Activated naive CD8-positive, alpha-beta T cell treated with anti-CD3 and anti-CD28 coated beads, Interleukin-2, amount 10 ng/mL, durations not matched to agents 7 days and 5 days (primary cell): ENCODE data around the gene SUMO1. TPM values are rescaled to one million over a fixed set of nuclear protein-coding genes. Genes with fewer than 3 reads are reported as not detected.

ENCODE experiments used
- ATAC-seq: fragments of 150-1000 bp; cut with Tn5 transposase; one replicate; pipeline ENCODE4 v1.10.0; 2021; ENCODE audit warnings: low read depth, moderate library complexity
- POLR2A ChIA-PET: fragments of 350-600 bp; sonication (Branson Sonifier 250); formaldehyde crosslinking; loops from one replicate; lab custom pipeline; 2021; ENCODE audit warnings: antibody characterized with exemption; lab: Charles Lee
- DNase-seq: peaks from one replicate; pipeline ENCODE4 v3.0.0; 2021
- H3K27ac Mint-ChIP-seq: one replicate; pipeline ENCODE4 v1.8.0; 2022; ENCODE audit warnings: mild to moderate bottlenecking, mixed read lengths
- H3K27me3 Mint-ChIP-seq: one replicate; pipeline ENCODE4 v1.8.0; 2022; ENCODE audit warnings: mild to moderate bottlenecking, moderate library complexity, mixed read lengths
- H3K36me3 Mint-ChIP-seq: one replicate; pipeline ENCODE4 v1.8.0; 2021; ENCODE audit warnings: mild to moderate bottlenecking, mixed read lengths
- H3K4me1 Mint-ChIP-seq: one replicate; pipeline ENCODE4 v1.8.0; 2021; ENCODE audit warnings: mixed read lengths
- H3K4me3 Mint-ChIP-seq: one replicate; pipeline ENCODE4 v1.8.0; 2022; ENCODE audit warnings: mild to moderate bottlenecking, moderate library complexity, mixed read lengths
- H3K9me3 Mint-ChIP-seq: one replicate; pipeline ENCODE4 v1.8.0; 2021; ENCODE audit warnings: mixed read lengths
- total RNA-seq, 2 experiments: library from RNA; stranded (reverse); gene quantifications; one replicate each; pipeline ENCODE4 v1.2.3, GENCODE V29; 2021

SUMO1 gene
- total RNA-seq, 2 experiments from 2014 or later: 84.6 to 85.5 TPM

- H3K4me1 Mint-ChIP-seq: no peaks in the 10 kb centered on the region
- no peak for DNase-seq
- ATAC-seq: no peak
- H3K27ac Mint-ChIP-seq: no peak overlapping the region
- H3K27me3 Mint-ChIP-seq: peaks cover 25% of the 10 kb centered on the region
- no peak overlapping the region for H3K4me3 Mint-ChIP-seq
- no peaks in the 10 kb centered on the region for H3K9me3 Mint-ChIP-seq
- no peaks in the 10 kb centered on the region for H3K36me3 Mint-ChIP-seq
- POLR2A ChIA-PET: no interaction called here
These were observed 50.8 kb downstream of the SUMO1 start for GRCh38 chr2:202187570-202187969.

- no peak overlapping the region for H3K4me3 Mint-ChIP-seq
- H3K9me3 Mint-ChIP-seq: no peaks in the 10 kb centered on the region
These were observed 51.7 kb downstream of the SUMO1 start for GRCh38 chr2:202186641-202187202.

DNA sequence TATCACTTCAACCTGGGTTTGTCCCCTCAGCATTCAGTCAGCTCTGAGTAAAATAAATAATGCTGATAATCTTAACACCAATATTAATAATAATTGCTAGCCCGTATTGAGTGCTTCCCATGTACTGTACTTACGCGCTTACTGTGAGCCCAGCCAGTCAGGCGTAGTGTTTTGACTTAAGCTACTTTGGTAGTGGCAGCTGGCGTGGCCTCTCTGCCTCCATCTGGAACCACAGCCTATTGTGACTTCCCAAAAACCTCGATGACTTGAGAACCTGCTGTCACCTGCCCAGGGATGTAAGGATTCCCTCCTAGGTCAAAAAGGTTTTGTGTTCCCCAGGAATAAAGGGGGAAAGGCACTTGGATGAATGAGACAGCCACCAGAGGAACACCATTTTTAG, 53.2 kb downstream of the SUMO1 start:
- peaks cover 30% of the 10 kb centered on the region for H3K27me3 Mint-ChIP-seq
- DNase-seq: no peak
- no peaks in the 10 kb centered on the region for H3K4me1 Mint-ChIP-seq

More at GRCh38 chr2:202186641-202187202, 51.7 kb downstream of the SUMO1 start:
- Mint-ChIP-seq H3K36me3 (no peaks in the 10 kb centered on the region), H3K27ac (no peak overlapping the region), H3K27me3 (peaks cover 30% of the 10 kb centered on the region), H3K4me1 (no peaks in the 10 kb centered on the region)
- DNase-seq: no peak
- POLR2A ChIA-PET: no interaction called here
- ATAC-seq: no peak

GRCh38 chr2:202184557-202184956, 53.8 kb downstream of the SUMO1 start:
- H3K36me3 Mint-ChIP-seq: no peaks in the 10 kb centered on the region
- no peak overlapping the region for H3K27ac Mint-ChIP-seq
- ATAC-seq (no peak), DNase-seq (no peak)
- no peaks in the 10 kb centered on the region for H3K9me3 Mint-ChIP-seq
- H3K4me3 Mint-ChIP-seq: no peak overlapping the region
- no peaks in the 10 kb centered on the region for H3K4me1 Mint-ChIP-seq
- POLR2A ChIA-PET: no interaction called here
- H3K27me3 Mint-ChIP-seq: peaks cover 29% of the 10 kb centered on the region

More for the DNA sequence above, 53.2 kb downstream of the SUMO1 start:
- H3K4me3 Mint-ChIP-seq: no peak overlapping the region
- POLR2A ChIA-PET: no interaction called here
- no peaks in the 10 kb centered on the region for H3K36me3 Mint-ChIP-seq
- no peak overlapping the region for H3K27ac Mint-ChIP-seq
- no peaks in the 10 kb centered on the region for H3K9me3 Mint-ChIP-seq
- ATAC-seq: no peak

- DNase-seq: no peak
- H3K27ac Mint-ChIP-seq: no peak overlapping the region
- peaks cover 8% of the 10 kb centered on the region for H3K27me3 Mint-ChIP-seq
- H3K4me1 Mint-ChIP-seq: peaks cover 3% of the 10 kb centered on the region
- ATAC-seq: peak; percentile 61
- H3K36me3 Mint-ChIP-seq: no peaks in the 10 kb centered on the region
- H3K9me3 Mint-ChIP-seq: no peaks in the 10 kb centered on the region
- POLR2A ChIA-PET: interaction anchor here (0.6 kb wide), 1 partner anchor 327 kb away, joined by 3 read pairs; no protein-coding TSS in a partner anchor
- H3K4me3 Mint-ChIP-seq: no peak overlapping the region
These were observed 59.9 kb downstream of the SUMO1 start for GRCh38 chr2:202178346-202178958.

DNA sequence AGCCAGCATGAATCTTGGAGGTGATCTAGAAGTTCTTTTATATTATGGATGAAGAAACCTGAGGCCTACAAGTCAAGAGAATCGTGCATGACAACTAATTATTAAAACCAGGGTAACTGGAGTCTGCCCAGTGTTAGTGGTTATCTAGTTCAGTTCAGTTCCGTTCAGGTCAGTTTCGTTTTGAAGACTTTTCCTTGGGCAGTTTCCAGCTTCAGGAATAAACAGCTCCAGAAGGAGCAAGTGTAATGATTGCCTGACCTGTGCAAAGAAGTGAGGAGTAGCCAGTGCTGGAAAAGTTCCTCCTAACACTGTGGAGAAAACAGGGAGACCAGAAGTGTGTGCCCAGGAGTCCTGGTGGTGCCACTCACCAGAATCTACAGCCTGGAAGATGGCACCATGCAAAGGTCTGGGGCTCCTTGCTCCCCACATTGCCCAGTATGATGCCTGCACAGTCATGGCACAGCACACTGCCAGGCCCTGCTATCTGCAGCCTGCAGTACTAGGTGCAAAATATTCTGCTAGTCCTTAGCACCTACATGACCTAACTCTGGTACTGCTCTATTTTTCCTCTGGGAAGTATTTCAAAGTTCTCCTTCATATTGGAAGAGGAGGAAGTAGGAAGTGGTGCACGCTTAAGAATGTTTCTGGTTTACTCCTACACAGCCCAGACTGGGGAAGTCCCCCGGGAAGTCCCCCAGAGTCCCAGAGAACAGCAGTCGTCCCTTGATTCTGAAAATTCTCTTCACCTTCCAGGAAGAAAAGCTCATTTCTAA, 65.8 kb downstream of the SUMO1 start:
- POLR2A ChIA-PET: no interaction called here
- no peak overlapping the region for H3K4me3 Mint-ChIP-seq
- no peak overlapping the region for H3K27ac Mint-ChIP-seq
- DNase-seq: no peak
- no peaks in the 10 kb centered on the region for H3K9me3 Mint-ChIP-seq
- peak; percentile 40 for ATAC-seq
- peaks cover 15% of the 10 kb centered on the region for H3K4me1 Mint-ChIP-seq
- peaks cover 8% of the 10 kb centered on the region for H3K27me3 Mint-ChIP-seq
- H3K36me3 Mint-ChIP-seq: peaks cover 2% of the 10 kb centered on the region

- DNase-seq: peak; percentile 43
- Mint-ChIP-seq H3K27me3 (peaks cover 8% of the 10 kb centered on the region), H3K9me3 (no peaks in the 10 kb centered on the region), H3K4me3 (peak overlapping the region; percentile 37), H3K4me1 (peaks cover 15% of the 10 kb centered on the region), H3K27ac (no peak overlapping the region), H3K36me3 (peaks cover 2% of the 10 kb centered on the region)
- ATAC-seq: peak; percentile 46
- POLR2A ChIA-PET: no interaction called here
These were observed 67.1 kb downstream of the SUMO1 start for GRCh38 chr2:202171241-202171825.

DNA sequence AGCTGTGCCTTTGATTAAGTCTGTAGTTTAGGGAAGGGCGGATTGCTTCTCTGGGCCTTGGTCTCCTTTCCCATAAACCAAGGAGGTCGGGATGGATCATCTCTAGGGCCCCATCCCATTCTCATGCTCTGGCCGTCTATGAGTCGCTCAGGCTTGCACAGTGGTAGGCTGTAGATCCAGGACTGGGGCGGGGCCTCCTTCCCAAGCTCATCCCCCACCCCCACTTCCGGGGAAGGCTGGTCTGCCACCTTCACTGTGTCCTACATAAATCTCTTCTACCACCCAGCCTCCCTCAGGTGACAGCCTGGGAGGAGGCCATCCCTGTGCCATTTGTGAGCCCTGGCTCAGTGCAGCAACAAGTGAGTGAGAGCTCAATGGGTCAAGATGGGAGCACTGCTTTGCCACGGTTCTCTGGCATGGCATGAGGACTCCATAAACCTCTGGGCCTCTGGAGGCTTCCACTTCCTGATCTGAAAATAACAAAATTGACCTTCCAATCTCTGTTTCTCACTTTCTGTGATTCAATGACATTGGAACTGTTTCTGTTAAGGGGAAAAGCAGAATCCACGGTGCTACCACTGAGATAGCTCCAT, 68.5 kb downstream of the SUMO1 start:
- Mint-ChIP-seq H3K4me1 (peaks cover 15% of the 10 kb centered on the region), H3K9me3 (no peaks in the 10 kb centered on the region), H3K27me3 (peaks cover 8% of the 10 kb centered on the region), H3K36me3 (peaks cover 2% of the 10 kb centered on the region), H3K27ac (no peak overlapping the region), H3K4me3 (no peak overlapping the region)
- POLR2A ChIA-PET: no interaction called here
- ATAC-seq (no peak), DNase-seq (no peak)

DNA sequence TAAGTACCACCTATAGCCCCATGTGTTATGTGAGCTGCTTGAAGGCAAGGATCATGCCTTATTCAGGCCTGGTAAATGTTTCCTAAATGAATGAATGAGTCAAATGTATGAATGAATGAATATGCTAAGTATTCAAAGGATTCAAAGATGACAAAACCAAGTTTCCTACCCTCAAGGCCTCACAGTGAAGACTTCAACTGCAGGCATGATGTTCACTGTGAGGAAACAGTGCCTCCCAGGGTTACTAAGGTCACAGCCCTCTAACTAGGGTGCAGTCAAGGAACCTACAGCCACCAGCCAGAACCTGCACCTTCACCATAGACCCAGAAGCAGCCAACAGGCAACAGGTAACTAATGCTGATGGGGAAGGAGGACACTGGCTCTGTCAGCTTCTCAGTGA, 69.3 kb downstream of the SUMO1 start:
- POLR2A ChIA-PET: no interaction called here
- DNase-seq (no peak), ATAC-seq (no peak)
- Mint-ChIP-seq H3K4me3 (no peak overlapping the region), H3K27ac (no peak overlapping the region), H3K27me3 (peaks cover 8% of the 10 kb centered on the region), H3K9me3 (no peaks in the 10 kb centered on the region), H3K4me1 (peaks cover 15% of the 10 kb centered on the region), H3K36me3 (peaks cover 2% of the 10 kb centered on the region)

GRCh38 chr2:202165945-202166344, 72.5 kb downstream of the SUMO1 start:
- POLR2A ChIA-PET: no interaction called here
- peaks cover under 1% of the 10 kb centered on the region for H3K36me3 Mint-ChIP-seq
- no peak overlapping the region for H3K27ac Mint-ChIP-seq
- ATAC-seq (no peak), DNase-seq (no peak)
- H3K27me3 Mint-ChIP-seq: peaks cover 3% of the 10 kb centered on the region
- H3K4me1 Mint-ChIP-seq: peaks cover 1% of the 10 kb centered on the region
- no peak overlapping the region for H3K4me3 Mint-ChIP-seq
- H3K9me3 Mint-ChIP-seq: no peaks in the 10 kb centered on the region

DNA sequence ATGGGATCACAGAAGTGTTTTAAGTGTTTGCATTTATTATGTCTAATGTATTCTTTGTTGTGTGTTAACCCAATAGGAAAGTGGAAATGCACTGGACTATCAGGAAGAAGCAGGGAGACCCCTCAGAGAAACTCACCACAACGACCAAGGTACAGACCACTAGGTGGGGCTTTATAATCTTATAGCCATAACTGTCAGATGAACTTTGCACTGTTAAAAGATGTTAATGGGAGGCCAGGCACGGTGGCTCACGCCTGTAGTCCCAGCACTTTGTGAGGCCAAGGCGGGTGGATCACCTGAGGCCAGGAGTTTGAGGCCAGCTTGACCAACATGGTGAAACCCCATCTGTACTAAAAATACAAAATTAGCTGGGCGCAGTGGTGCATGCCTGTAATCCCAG, 73.2 kb downstream of the SUMO1 start:
- ATAC-seq (no peak), DNase-seq (no peak)
- POLR2A ChIA-PET: no interaction called here
- H3K9me3 Mint-ChIP-seq: no peaks in the 10 kb centered on the region
- no peaks in the 10 kb centered on the region for H3K36me3 Mint-ChIP-seq
- no peak overlapping the region for H3K4me3 Mint-ChIP-seq
- no peak overlapping the region for H3K27ac Mint-ChIP-seq
- H3K4me1 Mint-ChIP-seq: no peaks in the 10 kb centered on the region
- no peaks in the 10 kb centered on the region for H3K27me3 Mint-ChIP-seq

DNA sequence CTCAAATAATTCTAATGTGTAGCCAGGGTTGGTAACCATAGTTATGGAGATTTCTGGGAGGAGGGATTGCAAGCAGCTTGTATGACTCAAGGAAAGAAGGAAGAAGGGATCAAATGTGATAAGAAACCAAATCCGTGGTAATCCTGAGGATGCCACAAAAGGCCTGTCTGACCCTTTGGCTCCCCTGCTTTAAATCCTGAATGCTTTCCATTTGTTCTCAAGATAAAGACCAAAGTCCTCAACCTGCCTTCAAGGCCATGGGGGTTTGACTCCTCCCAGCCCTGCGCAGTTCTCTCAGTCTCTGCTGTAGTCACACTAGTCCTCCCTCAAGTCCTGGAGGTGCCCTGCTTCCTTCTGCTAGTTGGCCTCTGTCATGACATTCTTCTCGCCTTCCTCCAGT, 74.0 kb downstream of the SUMO1 start:
- no peak overlapping the region for H3K27ac Mint-ChIP-seq
- H3K36me3 Mint-ChIP-seq: no peaks in the 10 kb centered on the region
- H3K9me3 Mint-ChIP-seq: no peaks in the 10 kb centered on the region
- H3K4me1 Mint-ChIP-seq: no peaks in the 10 kb centered on the region
- no peak overlapping the region for H3K4me3 Mint-ChIP-seq
- DNase-seq: no peak
- H3K27me3 Mint-ChIP-seq: no peaks in the 10 kb centered on the region
- ATAC-seq: no peak
- POLR2A ChIA-PET: no interaction called here

GRCh38 chr2:202161151-202161835, 77.1 kb downstream of the SUMO1 start:
- Mint-ChIP-seq H3K36me3 (no peaks in the 10 kb centered on the region), H3K9me3 (no peaks in the 10 kb centered on the region), H3K4me3 (no peak overlapping the region), H3K4me1 (no peaks in the 10 kb centered on the region), H3K27ac (no peak overlapping the region), H3K27me3 (peaks cover 3% of the 10 kb centered on the region)
- POLR2A ChIA-PET: no interaction called here
- DNase-seq (no peak), ATAC-seq (no peak)
